ENCODE measurements around the gene TTLL8.

TTLL8 gene

GRCh38 chr22:49979587-49980264, 78.4 kb downstream of the TTLL8 start:
- peak; percentile 80 for TF ChIP-seq CTCF (IDR thresholded peaks at IDR 0.05; ENCODE audit: low read depth, low read length, missing control alignments)
- no peak overlapping the region for H3K4me3 ChIP-seq (ENCODE audit: low read depth, low read length)
- in situ Hi-C loops (cut with HindIII; ENCODE audit: low pct_ligation_motif_present, low sequenced_read_pairs) = no loop called here
- no peak overlapping the region for H3K27ac ChIP-seq
- H3K27me3 ChIP-seq (replicated peaks) = peaks cover 14% of the 10 kb centered on the region
- no peaks in the 10 kb centered on the region for H3K36me3 ChIP-seq (replicated peaks)
- DNase-seq = peak; percentile 56

GRCh38 chr22:49977578-49977977, 80.5 kb downstream of the TTLL8 start:
- no peak overlapping the region for H3K4me3 ChIP-seq (ENCODE audit: low read depth, low read length)
- in situ Hi-C loops (cut with HindIII; ENCODE audit: low pct_ligation_motif_present, low sequenced_read_pairs) = no loop called here
- TF ChIP-seq CTCF (IDR thresholded peaks at IDR 0.05; ENCODE audit: low read depth, low read length, missing control alignments) = no peak
- no peak overlapping the region for H3K27ac ChIP-seq
- no peak for DNase-seq
- no peaks in the 10 kb centered on the region for H3K36me3 ChIP-seq (replicated peaks)
- no peaks in the 10 kb centered on the region for H3K27me3 ChIP-seq (replicated peaks)

- no peak overlapping the region for H3K27ac ChIP-seq
- no peak for DNase-seq
Observed at GRCh38 chr22:49976439-49977175, 81.5 kb downstream of the TTLL8 start.

GRCh38 chr22:49975543-49976389, 82.3 kb downstream of the TTLL8 start:
- DNase-seq = no peak
- Histone ChIP-seq H3K36me3 (replicated peaks) (no peaks in the 10 kb centered on the region), H3K4me3 (ENCODE audit: low read depth, low read length) (no peak overlapping the region), H3K27me3 (replicated peaks) (no peaks in the 10 kb centered on the region), H3K27ac (no peak overlapping the region)
- TF ChIP-seq CTCF (IDR thresholded peaks at IDR 0.05; ENCODE audit: low read depth, low read length, missing control alignments) = no peak
- in situ Hi-C loops (cut with HindIII; ENCODE audit: low pct_ligation_motif_present, low sequenced_read_pairs) = no loop called here

More at GRCh38 chr22:49976439-49977175, 81.5 kb downstream of the TTLL8 start:
- Histone ChIP-seq H3K27me3 (replicated peaks) (no peaks in the 10 kb centered on the region), H3K36me3 (replicated peaks) (no peaks in the 10 kb centered on the region), H3K4me3 (ENCODE audit: low read depth, low read length) (no peak overlapping the region)
- in situ Hi-C loops (cut with HindIII; ENCODE audit: low pct_ligation_motif_present, low sequenced_read_pairs) = no loop called here
- TF ChIP-seq CTCF (IDR thresholded peaks at IDR 0.05; ENCODE audit: low read depth, low read length, missing control alignments) = no peak

- H3K27me3 ChIP-seq (replicated peaks) = no peaks in the 10 kb centered on the region
- no peaks in the 10 kb centered on the region for H3K36me3 ChIP-seq (replicated peaks)
- no peak overlapping the region for H3K4me3 ChIP-seq (ENCODE audit: low read depth, low read length)
- in situ Hi-C loops (cut with HindIII; ENCODE audit: low pct_ligation_motif_present, low sequenced_read_pairs) = no loop called here
- no peak overlapping the region for H3K27ac ChIP-seq
- no peak for DNase-seq
- TF ChIP-seq CTCF (IDR thresholded peaks at IDR 0.05; ENCODE audit: low read depth, low read length, missing control alignments) = no peak
Observed at GRCh38 chr22:49973018-49973961, 84.8 kb downstream of the TTLL8 start.
